MCF 10A (cell line): ENCODE results near the gene CCDC106. TPM values are rescaled to one million over a fixed set of nuclear protein-coding genes. Genes with fewer than 3 reads are reported as not detected.

Source experiments
- BruUV-seq: library from RNA; stranded (reverse); fragments of 400-500 nt; replicated peaks from 2 replicates; lab custom pipeline; 2021; lab: Mats Ljungman, UMichigan
- CTCF ChIA-PET: fragments of 300-600 bp; sonication (Branson Sonifier 250); formaldehyde crosslinking; extraction: SDS; loops from one replicate; lab custom pipeline; 2021; ENCODE audit warnings: antibody characterized with exemption, inconsistent platforms; lab: Yijun Ruan, JAX
- POLR2A ChIA-PET: fragments of 300-600, 350-650 bp; sonication (Branson Sonifier 250); formaldehyde crosslinking; extraction: SDS; loops from one replicate; lab custom pipeline; 2020; ENCODE audit warnings: antibody characterized with exemption, inconsistent platforms; lab: Yijun Ruan, JAX
- DNase-seq: peaks from one replicate; pipeline ENCODE4 v3.0.0-alpha.2; 2018; ENCODE audit not compliant: unreplicated experiment
- H3K27ac Mint-ChIP-seq: one replicate; pipeline ENCODE4 v1.8.0; 2022; ENCODE audit warnings: mild to moderate bottlenecking, low read depth, mixed read lengths; ENCODE audit not compliant: unreplicated experiment
- H3K27me3 Mint-ChIP-seq: one replicate; pipeline ENCODE4 v1.8.0; 2022; ENCODE audit warnings: mixed read lengths; ENCODE audit not compliant: insufficient read depth, unreplicated experiment
- H3K36me3 Mint-ChIP-seq: one replicate; pipeline ENCODE4 v1.8.0; 2022; ENCODE audit warnings: mild to moderate bottlenecking, moderate library complexity, mixed read lengths; ENCODE audit not compliant: insufficient read depth, unreplicated experiment
- H3K4me1 Mint-ChIP-seq: one replicate; pipeline ENCODE4 v1.8.0; 2022; ENCODE audit warnings: mixed read lengths; ENCODE audit not compliant: insufficient read depth, unreplicated experiment
- H3K4me3 Mint-ChIP-seq: one replicate; pipeline ENCODE4 v1.8.0; 2022; ENCODE audit warnings: mild to moderate bottlenecking, moderate library complexity, mixed read lengths; ENCODE audit not compliant: unreplicated experiment
- H3K9me3 Mint-ChIP-seq: one replicate; pipeline ENCODE4 v1.8.0; 2022; ENCODE audit warnings: mixed read lengths; ENCODE audit not compliant: unreplicated experiment
- CTCF ChIP-seq: fragments of 200-600 bp; IDR thresholded peaks from one replicate; pipeline ENCODE4 v1.8.0; 2022; ENCODE audit warnings: antibody characterized with exemption, mild to moderate bottlenecking; ENCODE audit not compliant: unreplicated experiment
- intact Hi-C: fragments of 100-400 bp; cut with micrococcal nuclease; formaldehyde crosslinking; loops from 2 replicates; pipeline ENCODE4 v1.14.1; 2022
- total RNA-seq: library from RNA; stranded (reverse); gene quantifications from 2 replicates; pipeline ENCODE4 v1.2.3, GENCODE V29; 2022

CCDC106 gene
- total RNA-seq, 1 experiment from 2014 or later = 2.5 TPM

DNA sequence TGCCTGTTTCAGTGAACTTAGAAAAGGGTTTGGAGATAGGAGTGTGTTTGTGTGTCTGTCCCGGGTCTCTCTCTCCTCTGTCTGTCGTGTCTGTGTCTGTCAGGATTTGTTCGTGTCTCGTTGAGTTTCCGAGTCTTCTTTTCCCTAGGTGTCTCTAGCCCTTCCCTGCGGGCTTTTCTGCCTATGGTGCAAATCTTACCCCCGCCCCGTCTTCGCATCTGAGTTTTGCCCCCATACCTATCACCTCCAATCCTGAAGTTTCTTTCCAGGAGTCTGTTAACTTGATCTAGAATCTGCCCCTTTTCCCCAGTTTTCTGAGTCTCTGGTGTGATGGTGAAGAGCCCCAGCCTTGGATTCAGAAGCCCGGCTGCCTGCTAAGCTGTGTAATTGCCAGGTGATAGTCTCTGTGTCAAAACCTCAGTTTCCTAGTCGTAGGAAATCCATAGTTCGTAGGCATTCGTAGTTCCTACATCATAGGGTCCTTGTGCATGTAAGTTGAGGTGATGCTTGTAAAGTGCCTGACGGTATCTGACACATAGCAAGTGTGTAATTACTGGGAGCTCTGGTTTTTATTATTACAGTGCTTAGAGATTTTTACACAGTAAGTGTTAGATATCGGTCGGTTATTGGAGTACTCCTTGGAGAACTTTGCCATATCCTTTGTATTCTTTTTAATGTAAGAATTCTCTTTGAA, 27.8 kb downstream of the CCDC106 start:
- BruUV-seq = TSS peak; percentile 38

DNA sequence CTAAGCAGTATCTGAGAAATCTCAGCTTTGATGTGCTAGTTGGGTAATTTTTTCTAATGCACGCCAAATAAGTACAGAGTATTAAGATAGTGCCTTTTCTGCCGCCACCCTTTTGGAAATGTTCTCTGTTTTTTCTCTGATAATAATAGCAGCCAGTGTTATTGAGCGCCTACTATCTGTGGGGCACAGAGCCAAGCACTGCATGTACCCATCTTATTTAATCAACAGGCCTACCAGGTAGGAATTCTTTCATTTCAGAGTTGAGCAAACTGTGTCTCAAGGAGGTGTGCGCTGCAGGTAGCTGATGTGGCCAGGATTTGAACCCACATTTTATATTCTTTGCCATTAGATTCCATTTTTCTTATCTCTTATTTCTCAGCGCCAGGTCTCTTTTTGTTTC, 28.4 kb downstream of the CCDC106 start:
- H3K36me3 Mint-ChIP-seq = peaks cover 53% of the 10 kb centered on the region

More for the DNA sequence above, 27.8 kb downstream of the CCDC106 start:
- H3K4me3 Mint-ChIP-seq = peak overlapping the region; percentile 87
- H3K27me3 Mint-ChIP-seq = no peaks in the 10 kb centered on the region
- H3K27ac Mint-ChIP-seq = peak overlapping the region; percentile 85
- no peaks in the 10 kb centered on the region for H3K9me3 Mint-ChIP-seq
- POLR2A ChIA-PET = interaction anchor here (0.7 to 1.6 kb wide), 7 partner anchors 12 to 158 kb away, joined by 3 to 9 read pairs (median 4); partner anchors contain the start of genes CCDC106 and ZNF581
- peaks cover 59% of the 10 kb centered on the region for H3K36me3 Mint-ChIP-seq
- TF ChIP-seq CTCF = no peak
- DNase-seq = no peak
- CTCF ChIA-PET = interaction anchor here (0.6 to 1.1 kb wide), 3 partner anchors 9 to 1184 kb away, joined by 3 read pairs; partner anchors contain the start of gene U2AF2
- intact Hi-C loops = no loop called here
- H3K4me1 Mint-ChIP-seq = peaks cover 33% of the 10 kb centered on the region

DNA sequence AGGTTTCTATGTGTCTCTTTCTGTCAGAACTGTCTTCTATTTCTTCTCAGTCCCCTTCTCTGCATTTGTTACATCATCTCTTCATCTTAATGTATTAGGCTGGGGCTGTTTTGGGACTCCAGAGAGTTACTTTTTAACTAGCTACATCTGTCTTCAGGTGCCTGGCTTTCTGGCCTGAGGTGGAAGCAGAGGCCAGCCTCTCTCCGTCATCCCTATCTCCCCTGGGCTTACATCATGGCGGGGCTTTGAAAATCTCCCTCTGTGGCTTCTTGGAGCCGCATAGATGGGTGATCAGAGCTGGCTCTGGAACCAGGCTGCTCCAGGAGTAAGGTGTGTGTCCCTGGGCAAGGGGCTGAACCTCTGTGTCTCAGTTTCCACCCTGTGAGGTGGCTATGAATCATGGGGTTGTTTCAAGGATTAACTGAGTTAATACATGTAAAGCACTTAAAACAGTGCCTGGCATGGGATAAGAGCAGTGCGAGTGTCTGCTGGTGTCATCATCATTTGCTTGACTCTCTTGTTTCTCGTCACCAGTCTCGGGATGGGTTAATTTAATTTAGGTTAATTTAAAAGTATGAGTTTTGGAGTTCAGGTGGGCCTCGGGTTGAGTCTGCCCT, 29.0 kb downstream of the CCDC106 start:
- TF ChIP-seq CTCF = no peak
- ChIA-PET CTCF (interaction anchor here (0.8 to 1.1 kb wide), 4 partner anchors 10 to 1024 kb away, joined by 3 to 4 read pairs (median 3); no protein-coding TSS in a partner anchor), POLR2A (interaction anchor here (0.6 to 1.6 kb wide), 5 partner anchors 11 to 225 kb away, joined by 3 to 9 read pairs (median 4); no protein-coding TSS in a partner anchor)
- Mint-ChIP-seq H3K36me3 (peaks cover 47% of the 10 kb centered on the region), H3K4me3 (peak overlapping the region; percentile 87), H3K9me3 (no peaks in the 10 kb centered on the region), H3K4me1 (peaks cover 24% of the 10 kb centered on the region), H3K27me3 (no peaks in the 10 kb centered on the region), H3K27ac (peak overlapping the region; percentile 85)
- BruUV-seq = no TSS peak
- no peak for DNase-seq
- intact Hi-C loops = no loop called here

More for the DNA sequence above, 28.4 kb downstream of the CCDC106 start:
- ChIA-PET POLR2A (interaction anchor here (0.6 to 1.6 kb wide), 8 partner anchors 11 to 225 kb away, joined by 3 to 9 read pairs (median 4); partner anchors contain the start of genes CCDC106 and ZNF581), CTCF (interaction anchor here (0.8 to 1.1 kb wide), 3 partner anchors 9 to 1024 kb away, joined by 3 to 4 read pairs (median 3); no protein-coding TSS in a partner anchor)
- DNase-seq = no peak
- intact Hi-C loops = no loop called here
- no TSS peak for BruUV-seq
- TF ChIP-seq CTCF = no peak
- H3K27me3 Mint-ChIP-seq = no peaks in the 10 kb centered on the region
- peak overlapping the region; percentile 87 for H3K4me3 Mint-ChIP-seq
- H3K9me3 Mint-ChIP-seq = no peaks in the 10 kb centered on the region
- H3K4me1 Mint-ChIP-seq = peaks cover 28% of the 10 kb centered on the region
- H3K27ac Mint-ChIP-seq = peak overlapping the region; percentile 85

- no peak overlapping the region for H3K27ac Mint-ChIP-seq
- H3K9me3 Mint-ChIP-seq = no peaks in the 10 kb centered on the region
- no peak for DNase-seq
- TF ChIP-seq CTCF = no peak
- ChIA-PET CTCF (interaction anchor here (1.1 kb wide), 1 partner anchor 12 kb away, joined by 3 read pairs; no protein-coding TSS in a partner anchor), POLR2A (no interaction called here)
- peaks cover 24% of the 10 kb centered on the region for H3K4me1 Mint-ChIP-seq
- intact Hi-C loops = no loop called here
- no TSS peak for BruUV-seq
- H3K27me3 Mint-ChIP-seq = no peaks in the 10 kb centered on the region
- H3K36me3 Mint-ChIP-seq = peaks cover 41% of the 10 kb centered on the region
- peak overlapping the region; percentile 30 for H3K4me3 Mint-ChIP-seq
Observed at GRCh38 chr19:55677572-55678028, 29.6 kb downstream of the CCDC106 start.
